DOHH2 (cell line): ENCODE results near the gene TEX30.

ENCODE experiments used
- H3F3A ChIP-seq: fragments of 200-600 bp; sonication (generic), shearing (Covaris generic); 2 replicates; pipeline ENCODE4 v1.6.0; 2016; ENCODE audit warnings: antibody characterized with exemption, mild to moderate bottlenecking; ENCODE audit not compliant: control insufficient read depth, insufficient read depth
- H3K27ac ChIP-seq: fragments of 200-600 bp; sonication (generic); 2 replicates; pipeline ENCODE4 v1.5.1; 2014; ENCODE audit warnings: low read depth, mild to moderate bottlenecking, low read length, moderate library complexity
- H3K27me3 ChIP-seq: fragments of 200-600 bp; sonication (generic); 2 replicates; pipeline ENCODE4 v1.6.1; 2014; ENCODE audit warnings: mild to moderate bottlenecking, low read length, mixed read lengths; ENCODE audit not compliant: control insufficient read depth
- H3K36me3 ChIP-seq: fragments of 200-600 bp; sonication (generic); 2 replicates; pipeline ENCODE4 v1.6.1; 2014; ENCODE audit warnings: mild to moderate bottlenecking, low read length, moderate library complexity, mixed read lengths; ENCODE audit not compliant: control insufficient read depth
- H3K4me1 ChIP-seq: fragments of 200-600 bp; sonication (generic); 2 replicates; pipeline ENCODE4 v1.6.1; 2014; ENCODE audit warnings: mild to moderate bottlenecking, low read length, mixed read lengths; ENCODE audit not compliant: control insufficient read depth
- H3K4me2 ChIP-seq: fragments of 200-600 bp; sonication (generic); 2 replicates; pipeline ENCODE4 v1.6.0; 2014; ENCODE audit warnings: mild to moderate bottlenecking, low read length, moderate library complexity
- H3K4me3 ChIP-seq: fragments of 200-600 bp; sonication (generic); 2 replicates; pipeline ENCODE4 v1.5.1; 2014; ENCODE audit warnings: mild to moderate bottlenecking, low read length, mixed read lengths
- H3K79me2 ChIP-seq: fragments of 200-600 bp; sonication (generic); 2 replicates; pipeline ENCODE4 v1.6.1; 2014; ENCODE audit warnings: mild to moderate bottlenecking, low read length, mixed read lengths; ENCODE audit not compliant: control insufficient read depth
- H3K9me2 ChIP-seq: fragments of 200-600 bp; sonication (generic); replicated peaks from 2 replicates; pipeline ENCODE4 v1.6.1; 2014; ENCODE audit warnings: mild to moderate bottlenecking, low read length, mixed read lengths; ENCODE audit not compliant: control insufficient read depth
- H3K9me3 ChIP-seq: fragments of 200-600 bp; sonication (generic); 2 replicates; pipeline ENCODE4 v1.6.1; 2014; ENCODE audit warnings: antibody characterized with exemption, low read length, mixed read lengths; ENCODE audit not compliant: control insufficient read depth, insufficient read depth
- H4K20me1 ChIP-seq: fragments of 200-600 bp; sonication (generic); 2 replicates; pipeline ENCODE4 v1.6.0; 2014; ENCODE audit warnings: low read depth, mild to moderate bottlenecking, antibody characterized with exemption, low read length, moderate library complexity; ENCODE audit not compliant: control insufficient read depth, insufficient read depth
- EZH2phosphoT487 ChIP-seq: fragments of 200-600 bp; sonication (generic); IDR thresholded peaks from 2 replicates; pipeline ENCODE4 v1.6.1; 2017; ENCODE audit warnings: borderline replicate concordance, mild to moderate bottlenecking, antibody characterized with exemption, low read length, moderate library complexity, mixed read lengths
- TF ChIP-seq, protein P1 (sequence below): fragments of 200-600 bp; sonication (generic); IDR thresholded peaks from one replicate; pipeline ENCODE4 v1.5.1; 2014; ENCODE audit warnings: antibody characterized with exemption, mild to moderate bottlenecking, low read depth, low read length; ENCODE audit not compliant: poor library complexity, severe bottlenecking

The TEX30 gene

DNA sequence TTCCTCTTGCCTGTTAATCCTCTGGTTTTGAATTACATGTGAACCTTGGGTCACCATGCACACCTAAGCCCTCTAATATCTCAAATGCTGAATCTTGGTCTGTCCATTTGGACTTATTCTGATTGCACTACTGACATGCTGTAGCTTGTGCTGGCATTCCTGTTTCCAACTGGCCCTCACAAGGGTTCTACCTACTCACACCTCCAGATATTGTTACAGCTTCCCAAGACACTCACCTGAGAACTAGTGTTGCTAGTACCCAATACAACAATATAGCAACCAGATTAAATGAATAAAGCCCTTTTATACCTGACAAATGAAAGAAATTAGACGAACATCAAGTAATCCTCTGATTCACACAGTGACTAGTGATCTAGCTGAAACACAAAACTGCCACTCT lies 16.6 kb downstream of the TEX30 start:
- no peaks in the 10 kb centered on the region for H3K36me3 ChIP-seq
- no peak for TF ChIP-seq EZH2phosphoT487
- TF ChIP-seq, protein P1, sequence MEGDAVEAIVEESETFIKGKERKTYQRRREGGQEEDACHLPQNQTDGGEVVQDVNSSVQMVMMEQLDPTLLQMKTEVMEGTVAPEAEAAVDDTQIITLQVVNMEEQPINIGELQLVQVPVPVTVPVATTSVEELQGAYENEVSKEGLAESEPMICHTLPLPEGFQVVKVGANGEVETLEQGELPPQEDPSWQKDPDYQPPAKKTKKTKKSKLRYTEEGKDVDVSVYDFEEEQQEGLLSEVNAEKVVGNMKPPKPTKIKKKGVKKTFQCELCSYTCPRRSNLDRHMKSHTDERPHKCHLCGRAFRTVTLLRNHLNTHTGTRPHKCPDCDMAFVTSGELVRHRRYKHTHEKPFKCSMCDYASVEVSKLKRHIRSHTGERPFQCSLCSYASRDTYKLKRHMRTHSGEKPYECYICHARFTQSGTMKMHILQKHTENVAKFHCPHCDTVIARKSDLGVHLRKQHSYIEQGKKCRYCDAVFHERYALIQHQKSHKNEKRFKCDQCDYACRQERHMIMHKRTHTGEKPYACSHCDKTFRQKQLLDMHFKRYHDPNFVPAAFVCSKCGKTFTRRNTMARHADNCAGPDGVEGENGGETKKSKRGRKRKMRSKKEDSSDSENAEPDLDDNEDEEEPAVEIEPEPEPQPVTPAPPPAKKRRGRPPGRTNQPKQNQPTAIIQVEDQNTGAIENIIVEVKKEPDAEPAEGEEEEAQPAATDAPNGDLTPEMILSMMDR, result no peak
- no peaks in the 10 kb centered on the region for H3K9me3 ChIP-seq
- no peak overlapping the region for H3K4me2 ChIP-seq
- H3K4me3 ChIP-seq, result no peak overlapping the region
- no peaks in the 10 kb centered on the region for H3K79me2 ChIP-seq
- no peaks in the 10 kb centered on the region for H3K9me2 ChIP-seq
- H3K27me3 ChIP-seq, result no peaks in the 10 kb centered on the region
- no peaks in the 10 kb centered on the region for H3K4me1 ChIP-seq
- no peaks in the 10 kb centered on the region for H4K20me1 ChIP-seq
- H3F3A ChIP-seq, result no peaks in the 10 kb centered on the region
- no peak overlapping the region for H3K27ac ChIP-seq

DNA sequence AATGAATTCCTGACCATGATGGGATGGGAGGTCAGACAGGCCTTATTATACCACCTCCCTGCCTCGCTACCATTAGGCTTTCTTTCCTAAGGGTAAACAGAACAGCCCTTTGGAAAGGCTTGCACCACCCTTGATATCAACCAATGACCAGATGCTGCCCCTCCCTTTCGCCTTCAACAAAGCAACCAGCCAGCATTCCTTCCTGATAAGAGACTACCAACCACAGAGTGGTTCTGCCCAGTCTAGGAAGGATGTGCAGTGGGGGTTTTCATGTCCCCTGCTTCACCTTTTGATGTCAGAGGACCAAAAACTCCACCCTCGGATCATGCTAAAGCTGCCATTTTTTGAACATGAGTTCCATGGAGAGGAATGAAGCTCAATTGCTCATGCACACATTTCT lies 21.7 kb downstream of the TEX30 start:
- Histone ChIP-seq H3F3A (no peaks in the 10 kb centered on the region), H3K9me2 (no peaks in the 10 kb centered on the region), H3K27ac (no peak overlapping the region), H3K36me3 (no peaks in the 10 kb centered on the region), H3K79me2 (no peaks in the 10 kb centered on the region), H4K20me1 (no peaks in the 10 kb centered on the region), H3K4me3 (no peak overlapping the region), H3K27me3 (peaks cover 11% of the 10 kb centered on the region), H3K9me3 (no peaks in the 10 kb centered on the region), H3K4me2 (no peak overlapping the region), H3K4me1 (no peaks in the 10 kb centered on the region)
- TF ChIP-seq EZH2phosphoT487, result no peak
- TF ChIP-seq, protein P1, result no peak

DNA sequence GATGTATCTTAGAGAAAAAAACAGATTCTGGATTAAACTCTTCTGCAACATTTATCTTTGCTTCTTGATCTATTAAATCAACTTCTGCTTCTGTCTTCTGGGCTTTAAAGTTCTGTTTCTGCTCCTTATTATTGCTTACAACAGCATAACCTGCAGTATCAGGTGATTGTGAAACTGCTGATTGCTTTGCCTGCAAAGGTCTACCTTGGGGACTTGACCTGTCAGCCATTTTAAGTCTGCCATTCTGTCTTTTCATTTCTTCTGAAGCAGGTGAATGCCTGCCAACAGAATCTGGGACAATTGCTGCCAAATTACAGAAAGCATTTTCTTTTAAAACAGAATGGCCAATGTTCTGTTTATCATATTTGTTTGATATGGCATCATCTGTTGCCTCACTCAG lies 31.1 kb downstream of the TEX30 start:
- no peak overlapping the region for H3K4me3 ChIP-seq
- H3K27ac ChIP-seq, result no peak overlapping the region

More for the DNA sequence above, 31.1 kb downstream of the TEX30 start:
- Histone ChIP-seq H3K9me2 (no peaks in the 10 kb centered on the region), H3F3A (no peaks in the 10 kb centered on the region), H3K9me3 (no peaks in the 10 kb centered on the region), H3K4me2 (no peak overlapping the region), H3K36me3 (no peaks in the 10 kb centered on the region), H3K27me3 (peaks cover 21% of the 10 kb centered on the region), H3K79me2 (no peaks in the 10 kb centered on the region), H4K20me1 (no peaks in the 10 kb centered on the region), H3K4me1 (no peaks in the 10 kb centered on the region)
- TF ChIP-seq, protein P1, result no peak
- no peak for TF ChIP-seq EZH2phosphoT487
